HepG2 (cell line): ENCODE measurements around the gene FAM83C. TPM values are rescaled to one million over a fixed set of nuclear protein-coding genes. Genes with fewer than 3 reads are reported as not detected.

Experiments used
- CC2D1A ChIP-seq: sonication (generic); formaldehyde crosslinking; IDR thresholded peaks from 2 replicates; pipeline ENCODE4 v1.8.1; 2023; ENCODE audit warnings: mild to moderate bottlenecking, missing genetic modification reagents
- EP300 ChIP-seq, 3 experiments: sonication (generic) in 1 of 3; formaldehyde crosslinking in 1 of 3; IDR thresholded peaks; 2 replicates each; pipeline versions ENCODE4 v1.5.1 to v1.6.1; 2011 to 2020; ENCODE audit warnings: low read depth in 2 of 3, low read length in 2 of 3, borderline replicate concordance in 1 of 3, improper control_type of control experiment in 1 of 3, mild to moderate bottlenecking in 1 of 3, missing genetic modification reagents in 1 of 3, moderate library complexity in 1 of 3
- FOXC1 ChIP-seq: sonication (generic); formaldehyde crosslinking; IDR thresholded peaks from 2 replicates; pipeline ENCODE4 v1.8.0; 2022; ENCODE audit warnings: mild to moderate bottlenecking, missing genetic modification reagents, borderline replicate concordance
- FOXJ3 ChIP-seq: sonication (generic); formaldehyde crosslinking; IDR thresholded peaks from 2 replicates; pipeline ENCODE4 v1.4.0; 2020; ENCODE audit warnings: missing genetic modification reagents, mild to moderate bottlenecking, borderline replicate concordance
- IRF2 ChIP-seq: IDR thresholded peaks from 2 replicates; pipeline ENCODE4 v1.6.1; 2018; ENCODE audit warnings: missing genetic modification reagents, missing compliant biosample characterization
- MEIS2 ChIP-seq: sonication (generic); formaldehyde crosslinking; IDR thresholded peaks from 2 replicates; pipeline ENCODE4 v1.9.0; 2021; ENCODE audit warnings: mild to moderate bottlenecking, missing genetic modification reagents
- SIX4 ChIP-seq: sonication (generic); formaldehyde crosslinking; IDR thresholded peaks from 2 replicates; pipeline ENCODE4 v1.4.0; 2020; ENCODE audit warnings: missing genetic modification reagents
- ZNF10 ChIP-seq: sonication (generic); formaldehyde crosslinking; IDR thresholded peaks from 2 replicates; pipeline ENCODE4 v1.4.0; 2020; ENCODE audit warnings: mild to moderate bottlenecking, low read depth, missing genetic modification reagents, borderline replicate concordance
- ZNF547 ChIP-seq: sonication (generic); formaldehyde crosslinking; IDR thresholded peaks from 2 replicates; pipeline ENCODE4 v1.5.1; 2020; ENCODE audit warnings: mild to moderate bottlenecking, missing genetic modification reagents
- polyA plus RNA-seq, 8 experiments: library from polyadenylated mRNA; depleted of rRNA in 3 of 8; stranded (reverse) in 7 of 8; unstranded in 1 of 8; fragments of >200 nt; fragmentation: Illumina TruSeq in 4 of 8; extraction: Trizol in 4 of 8; gene quantifications; 2 replicates each; pipeline versions ENCODE4 v1.2.1 to v1.2.3, GENCODE V29; 2011 to 2016; ENCODE audit warnings: low read depth in 4 of 8, missing spikeins in 1 of 8, mixed read lengths in 1 of 8; ENCODE audit not compliant: insufficient read depth in 1 of 8
- total RNA-seq, 5 experiments: library from RNA; depleted of rRNA; stranded (reverse); fragments of >200 nt; fragmentation: Illumina TruSeq; extraction: Trizol; gene quantifications; 2 replicates each; pipeline ENCODE4 v1.2.3, GENCODE V29; 2016; ENCODE audit warnings: low read depth in 1 of 5
- TF ChIP-seq, protein P1 (sequence below): sonication (generic); formaldehyde crosslinking; IDR thresholded peaks from 2 replicates; pipeline ENCODE4 v1.4.0; 2020; ENCODE audit warnings: missing genetic modification reagents
- TF ChIP-seq, protein P2 (sequence below): sonication (generic); formaldehyde crosslinking; IDR thresholded peaks from 2 replicates; pipeline ENCODE4 v1.4.0; 2020; ENCODE audit warnings: mild to moderate bottlenecking, missing genetic modification reagents
- TF ChIP-seq, protein P3 (sequence below): sonication (generic); formaldehyde crosslinking; IDR thresholded peaks from 2 replicates; pipeline ENCODE4 v1.4.0; 2020; ENCODE audit warnings: missing genetic modification reagents, borderline replicate concordance
- TF ChIP-seq, protein P4 (sequence below): sonication (generic); formaldehyde crosslinking; IDR thresholded peaks from 2 replicates; pipeline ENCODE4 v1.8.1; 2023; ENCODE audit warnings: missing genetic modification reagents, inconsistent platforms, borderline replicate concordance
- TF ChIP-seq, protein P5 (sequence below): sonication (generic); formaldehyde crosslinking; conservative IDR thresholded peaks from 2 replicates; pipeline ENCODE4 v1.8.0; 2022; ENCODE audit warnings: low read depth, missing genetic modification reagents
- TF ChIP-seq, protein P6 (sequence below): sonication (generic); formaldehyde crosslinking; IDR thresholded peaks from 2 replicates; pipeline ENCODE4 v1.5.1; 2020; ENCODE audit warnings: missing genetic modification reagents, mild to moderate bottlenecking, borderline replicate concordance

Gene FAM83C
- total and polyA plus RNA-seq, 2 of the 13 experiments (the other 11 are each of a cell fraction or from before 2014, with no cell fraction given): 0.04 TPM; not detected in 1

DNA sequence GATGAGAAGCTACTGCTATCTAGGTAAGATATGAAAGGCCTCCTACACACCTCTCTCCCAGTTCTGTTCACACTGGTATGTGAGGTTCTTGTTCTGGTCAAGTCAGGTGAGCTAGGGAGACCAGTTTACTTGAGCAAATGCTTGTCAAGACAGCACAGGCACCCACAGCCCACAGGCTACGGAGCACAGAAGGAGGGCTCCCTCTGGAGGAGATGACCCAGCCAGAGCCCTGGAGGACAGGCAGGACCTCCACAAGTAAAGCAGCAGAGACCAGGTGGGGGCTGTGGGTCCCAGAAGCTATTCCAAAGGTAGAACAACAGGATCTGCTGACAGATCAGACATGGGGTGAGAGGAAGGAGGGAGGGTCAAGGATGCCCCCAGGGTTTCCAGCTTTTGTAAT is 27.5 kb downstream of the FAM83C start (continued):
- TF ChIP-seq, protein P1, sequence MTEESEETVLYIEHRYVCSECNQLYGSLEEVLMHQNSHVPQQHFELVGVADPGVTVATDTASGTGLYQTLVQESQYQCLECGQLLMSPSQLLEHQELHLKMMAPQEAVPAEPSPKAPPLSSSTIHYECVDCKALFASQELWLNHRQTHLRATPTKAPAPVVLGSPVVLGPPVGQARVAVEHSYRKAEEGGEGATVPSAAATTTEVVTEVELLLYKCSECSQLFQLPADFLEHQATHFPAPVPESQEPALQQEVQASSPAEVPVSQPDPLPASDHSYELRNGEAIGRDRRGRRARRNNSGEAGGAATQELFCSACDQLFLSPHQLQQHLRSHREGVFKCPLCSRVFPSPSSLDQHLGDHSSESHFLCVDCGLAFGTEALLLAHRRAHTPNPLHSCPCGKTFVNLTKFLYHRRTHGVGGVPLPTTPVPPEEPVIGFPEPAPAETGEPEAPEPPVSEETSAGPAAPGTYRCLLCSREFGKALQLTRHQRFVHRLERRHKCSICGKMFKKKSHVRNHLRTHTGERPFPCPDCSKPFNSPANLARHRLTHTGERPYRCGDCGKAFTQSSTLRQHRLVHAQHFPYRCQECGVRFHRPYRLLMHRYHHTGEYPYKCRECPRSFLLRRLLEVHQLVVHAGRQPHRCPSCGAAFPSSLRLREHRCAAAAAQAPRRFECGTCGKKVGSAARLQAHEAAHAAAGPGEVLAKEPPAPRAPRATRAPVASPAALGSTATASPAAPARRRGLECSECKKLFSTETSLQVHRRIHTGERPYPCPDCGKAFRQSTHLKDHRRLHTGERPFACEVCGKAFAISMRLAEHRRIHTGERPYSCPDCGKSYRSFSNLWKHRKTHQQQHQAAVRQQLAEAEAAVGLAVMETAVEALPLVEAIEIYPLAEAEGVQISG (CRISPR knock-in tag): peak; percentile 37; the same call in 1 of the 2 replicates
- TF ChIP-seq, protein P2, sequence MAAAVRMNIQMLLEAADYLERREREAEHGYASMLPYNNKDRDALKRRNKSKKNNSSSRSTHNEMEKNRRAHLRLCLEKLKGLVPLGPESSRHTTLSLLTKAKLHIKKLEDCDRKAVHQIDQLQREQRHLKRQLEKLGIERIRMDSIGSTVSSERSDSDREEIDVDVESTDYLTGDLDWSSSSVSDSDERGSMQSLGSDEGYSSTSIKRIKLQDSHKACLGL (CRISPR knock-in tag): no peak
- TF ChIP-seq EP300 (IDR thresholded peaks at IDR 0.05; ENCODE audit: low read depth in 2 of 2, low read length in 2 of 2): no peak
- no peak for TF ChIP-seq EP300 (CRISPR knock-in tag; IDR thresholded peaks at IDR 0.05; ENCODE audit: borderline replicate concordance)
- no peak for TF ChIP-seq ZNF10
- TF ChIP-seq, protein P3, sequence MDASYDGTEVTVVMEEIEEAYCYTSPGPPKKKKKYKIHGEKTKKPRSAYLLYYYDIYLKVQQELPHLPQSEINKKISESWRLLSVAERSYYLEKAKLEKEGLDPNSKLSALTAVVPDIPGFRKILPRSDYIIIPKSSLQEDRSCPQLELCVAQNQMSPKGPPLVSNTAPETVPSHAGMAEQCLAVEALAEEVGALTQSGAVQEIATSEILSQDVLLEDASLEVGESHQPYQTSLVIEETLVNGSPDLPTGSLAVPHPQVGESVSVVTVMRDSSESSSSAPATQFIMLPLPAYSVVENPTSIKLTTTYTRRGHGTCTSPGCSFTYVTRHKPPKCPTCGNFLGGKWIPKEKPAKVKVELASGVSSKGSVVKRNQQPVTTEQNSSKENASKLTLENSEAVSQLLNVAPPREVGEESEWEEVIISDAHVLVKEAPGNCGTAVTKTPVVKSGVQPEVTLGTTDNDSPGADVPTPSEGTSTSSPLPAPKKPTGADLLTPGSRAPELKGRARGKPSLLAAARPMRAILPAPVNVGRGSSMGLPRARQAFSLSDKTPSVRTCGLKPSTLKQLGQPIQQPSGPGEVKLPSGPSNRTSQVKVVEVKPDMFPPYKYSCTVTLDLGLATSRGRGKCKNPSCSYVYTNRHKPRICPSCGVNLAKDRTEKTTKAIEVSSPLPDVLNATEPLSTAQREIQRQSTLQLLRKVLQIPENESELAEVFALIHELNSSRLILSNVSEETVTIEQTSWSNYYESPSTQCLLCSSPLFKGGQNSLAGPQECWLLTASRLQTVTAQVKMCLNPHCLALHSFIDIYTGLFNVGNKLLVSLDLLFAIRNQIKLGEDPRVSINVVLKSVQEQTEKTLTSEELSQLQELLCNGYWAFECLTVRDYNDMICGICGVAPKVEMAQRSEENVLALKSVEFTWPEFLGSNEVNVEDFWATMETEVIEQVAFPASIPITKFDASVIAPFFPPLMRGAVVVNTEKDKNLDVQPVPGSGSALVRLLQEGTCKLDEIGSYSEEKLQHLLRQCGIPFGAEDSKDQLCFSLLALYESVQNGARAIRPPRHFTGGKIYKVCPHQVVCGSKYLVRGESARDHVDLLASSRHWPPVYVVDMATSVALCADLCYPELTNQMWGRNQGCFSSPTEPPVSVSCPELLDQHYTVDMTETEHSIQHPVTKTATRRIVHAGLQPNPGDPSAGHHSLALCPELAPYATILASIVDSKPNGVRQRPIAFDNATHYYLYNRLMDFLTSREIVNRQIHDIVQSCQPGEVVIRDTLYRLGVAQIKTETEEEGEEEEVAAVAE: no peak
- 0 out of 2 replicates have a peak, but pooled peaks have one; percentile 15 for TF ChIP-seq IRF2 (CRISPR knock-in tag)
- TF ChIP-seq CC2D1A: no peak
- TF ChIP-seq, protein P4, sequence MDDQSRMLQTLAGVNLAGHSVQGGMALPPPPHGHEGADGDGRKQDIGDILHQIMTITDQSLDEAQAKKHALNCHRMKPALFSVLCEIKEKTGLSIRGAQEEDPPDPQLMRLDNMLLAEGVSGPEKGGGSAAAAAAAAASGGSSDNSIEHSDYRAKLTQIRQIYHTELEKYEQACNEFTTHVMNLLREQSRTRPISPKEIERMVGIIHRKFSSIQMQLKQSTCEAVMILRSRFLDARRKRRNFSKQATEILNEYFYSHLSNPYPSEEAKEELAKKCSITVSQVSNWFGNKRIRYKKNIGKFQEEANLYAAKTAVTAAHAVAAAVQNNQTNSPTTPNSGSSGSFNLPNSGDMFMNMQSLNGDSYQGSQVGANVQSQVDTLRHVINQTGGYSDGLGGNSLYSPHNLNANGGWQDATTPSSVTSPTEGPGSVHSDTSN (CRISPR knock-in tag): no peak
- 0 out of 2 replicates have a peak, but pooled peaks have one; percentile 22 for TF ChIP-seq FOXC1 (CRISPR knock-in tag)
- TF ChIP-seq FOXJ3 (CRISPR knock-in tag): no peak
- no peak for TF ChIP-seq MEIS2 (CRISPR knock-in tag)
- TF ChIP-seq SIX4: no peak
- TF ChIP-seq, protein P5, sequence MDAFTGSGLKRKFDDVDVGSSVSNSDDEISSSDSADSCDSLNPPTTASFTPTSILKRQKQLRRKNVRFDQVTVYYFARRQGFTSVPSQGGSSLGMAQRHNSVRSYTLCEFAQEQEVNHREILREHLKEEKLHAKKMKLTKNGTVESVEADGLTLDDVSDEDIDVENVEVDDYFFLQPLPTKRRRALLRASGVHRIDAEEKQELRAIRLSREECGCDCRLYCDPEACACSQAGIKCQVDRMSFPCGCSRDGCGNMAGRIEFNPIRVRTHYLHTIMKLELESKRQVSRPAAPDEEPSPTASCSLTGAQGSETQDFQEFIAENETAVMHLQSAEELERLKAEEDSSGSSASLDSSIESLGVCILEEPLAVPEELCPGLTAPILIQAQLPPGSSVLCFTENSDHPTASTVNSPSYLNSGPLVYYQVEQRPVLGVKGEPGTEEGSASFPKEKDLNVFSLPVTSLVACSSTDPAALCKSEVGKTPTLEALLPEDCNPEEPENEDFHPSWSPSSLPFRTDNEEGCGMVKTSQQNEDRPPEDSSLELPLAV (CRISPR knock-in tag): no peak
- TF ChIP-seq, protein P6, sequence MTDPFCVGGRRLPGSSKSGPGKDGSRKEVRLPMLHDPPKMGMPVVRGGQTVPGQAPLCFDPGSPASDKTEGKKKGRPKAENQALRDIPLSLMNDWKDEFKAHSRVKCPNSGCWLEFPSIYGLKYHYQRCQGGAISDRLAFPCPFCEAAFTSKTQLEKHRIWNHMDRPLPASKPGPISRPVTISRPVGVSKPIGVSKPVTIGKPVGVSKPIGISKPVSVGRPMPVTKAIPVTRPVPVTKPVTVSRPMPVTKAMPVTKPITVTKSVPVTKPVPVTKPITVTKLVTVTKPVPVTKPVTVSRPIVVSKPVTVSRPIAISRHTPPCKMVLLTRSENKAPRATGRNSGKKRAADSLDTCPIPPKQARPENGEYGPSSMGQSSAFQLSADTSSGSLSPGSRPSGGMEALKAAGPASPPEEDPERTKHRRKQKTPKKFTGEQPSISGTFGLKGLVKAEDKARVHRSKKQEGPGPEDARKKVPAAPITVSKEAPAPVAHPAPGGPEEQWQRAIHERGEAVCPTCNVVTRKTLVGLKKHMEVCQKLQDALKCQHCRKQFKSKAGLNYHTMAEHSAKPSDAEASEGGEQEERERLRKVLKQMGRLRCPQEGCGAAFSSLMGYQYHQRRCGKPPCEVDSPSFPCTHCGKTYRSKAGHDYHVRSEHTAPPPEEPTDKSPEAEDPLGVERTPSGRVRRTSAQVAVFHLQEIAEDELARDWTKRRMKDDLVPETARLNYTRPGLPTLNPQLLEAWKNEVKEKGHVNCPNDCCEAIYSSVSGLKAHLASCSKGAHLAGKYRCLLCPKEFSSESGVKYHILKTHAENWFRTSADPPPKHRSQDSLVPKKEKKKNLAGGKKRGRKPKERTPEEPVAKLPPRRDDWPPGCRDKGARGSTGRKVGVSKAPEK (CRISPR knock-in tag): peak; percentile 51; the same call in 1 of the 2 replicates
- TF ChIP-seq ZNF547 (CRISPR knock-in tag): no peak
